GM12878 (cell line): ENCODE results near the gene ATXN7L1. TPM values are rescaled to one million over a fixed set of nuclear protein-coding genes. Genes with fewer than 3 reads are reported as not detected.

ENCODE experiments used
- ATAC-seq: fragments of 200-7000 bp; cut with Tn5 transposase; 3 replicates; pipeline ENCODE4 v1.9.1; 2020; ENCODE audit warnings: mild to moderate bottlenecking, moderate library complexity
- BruUV-seq: library from RNA; stranded (reverse); fragments of 400-500 nt; replicated peaks from 2 replicates; lab custom pipeline; 2021; lab: Mats Ljungman, UMichigan
- CTCF ChIA-PET: fragments of 300-600 bp; sonication (Branson Sonifier 250); formaldehyde crosslinking; extraction: SDS; loops from one replicate; lab custom pipeline; 2021; ENCODE audit warnings: inconsistent platforms; lab: Yijun Ruan, JAX
- POLR2A ChIA-PET: fragments of 350-600 bp; formaldehyde crosslinking; extraction: SDS; loops from one replicate; lab custom pipeline; 2021; ENCODE audit warnings: inconsistent platforms; lab: Charles Lee
- RAD21 ChIA-PET: fragments of 300-600 bp; sonication (Branson Sonifier 250); formaldehyde crosslinking; loops from one replicate; lab custom pipeline; 2023; ENCODE audit warnings: antibody characterized with exemption; ENCODE audit not compliant: unreplicated experiment; lab: Charles Lee
- SMC1A ChIA-PET: fragments of 300-600 bp; sonication (Branson Sonifier 250); formaldehyde crosslinking; loops from one replicate; lab custom pipeline; 2023; ENCODE audit not compliant: unreplicated experiment, uncharacterized antibody; lab: Charles Lee
- DNase-seq: peaks from one replicate; pipeline ENCODE4 v3.0.0-alpha.2; 2011; ENCODE audit warnings: low read depth, low spot score
- FAIRE-seq: peaks from 3 replicates; lab custom pipeline; 2011; peaks lifted over from hg19 to GRCh38; lab: Jason Lieb, UNC
- H2AFZ ChIP-seq: 2 replicates; pipeline ENCODE4 v1.6.0; 2011; ENCODE audit warnings: low read depth, low read length, control low read depth; ENCODE audit not compliant: control insufficient read depth
- H3K27ac ChIP-seq: 2 replicates; pipeline ENCODE4 v1.5.1; 2011; ENCODE audit warnings: control low read depth; ENCODE audit not compliant: control insufficient read depth, insufficient read depth
- H3K27me3 ChIP-seq, 2 experiments: replicated peaks in 1 of 2; 2 replicates each; pipeline versions ENCODE4 v1.6.0 to v1.6.1; 2011; ENCODE audit warnings: low read length in 1 of 2; ENCODE audit not compliant: control insufficient read depth in 2 of 2, insufficient read depth in 2 of 2
- H3K36me3 ChIP-seq, 2 experiments: 2 replicates each; pipeline ENCODE4 v1.5.1; 2011; ENCODE audit warnings: low read length in 1 of 2; ENCODE audit not compliant: control insufficient read depth in 2 of 2, insufficient read depth in 2 of 2
- H3K4me1 ChIP-seq: 2 replicates; pipeline ENCODE4 v1.6.1; 2011; ENCODE audit warnings: mild to moderate bottlenecking, low read length, moderate library complexity, mixed read lengths; ENCODE audit not compliant: control insufficient read depth, insufficient read depth
- H3K4me2 ChIP-seq: 2 replicates; pipeline ENCODE4 v1.6.0; 2011; ENCODE audit warnings: control low read depth; ENCODE audit not compliant: control insufficient read depth, insufficient read depth
- H3K4me3 ChIP-seq: fragments of 200-600 bp; sonication (generic); 2 replicates; pipeline ENCODE4 v1.5.1; 2016
- H3K79me2 ChIP-seq: 2 replicates; pipeline ENCODE4 v1.6.0; 2011; ENCODE audit warnings: low read length; ENCODE audit not compliant: control insufficient read depth, insufficient read depth
- H3K9ac ChIP-seq: 2 replicates; pipeline ENCODE4 v1.8.0; 2011; ENCODE audit warnings: low read length, control low read depth, mixed read lengths; ENCODE audit not compliant: control insufficient read depth, insufficient read depth
- H3K9me3 ChIP-seq: replicated peaks from 3 replicates; pipeline ENCODE4 v1.5.1; 2011; ENCODE audit warnings: mild to moderate bottlenecking, low read length; ENCODE audit not compliant: control insufficient read depth, insufficient read depth
- H4K20me1 ChIP-seq: 2 replicates; pipeline ENCODE4 v1.6.0; 2011; ENCODE audit not compliant: control insufficient read depth, insufficient read depth
- BCL3 ChIP-seq: IDR thresholded peaks from 2 replicates; pipeline ENCODE4 v1.6.1; 2011; ENCODE audit warnings: borderline replicate concordance, low read depth, mild to moderate bottlenecking, moderate library complexity, low read length; ENCODE audit not compliant: insufficient read depth, poor library complexity, severe bottlenecking
- GATAD2B ChIP-seq: fragments of 450-650 bp; conservative IDR thresholded peaks from 2 replicates; pipeline ENCODE4 v1.6.1; 2017; ENCODE audit warnings: low read depth, mild to moderate bottlenecking, moderate library complexity
- KLF5 ChIP-seq: fragments of 450-650 bp; IDR thresholded peaks from 2 replicates; pipeline ENCODE4 v1.6.1; 2014; ENCODE audit warnings: mild to moderate bottlenecking; ENCODE audit not compliant: partially characterized antibody
- NRF1 ChIP-seq: conservative IDR thresholded peaks from 2 replicates; pipeline ENCODE4 v1.6.1; 2011; ENCODE audit warnings: mild to moderate bottlenecking, low read depth, low read length, improper control_type of control experiment
- PRDM15 ChIP-seq: fragments of 450-650 bp; formaldehyde crosslinking; IDR thresholded peaks from 2 replicates; pipeline ENCODE4 v1.4.0; 2020; ENCODE audit warnings: mild to moderate bottlenecking, moderate library complexity
- RAD21 ChIP-seq: IDR thresholded peaks from 2 replicates; pipeline ENCODE4 v1.6.1; 2011; ENCODE audit warnings: mild to moderate bottlenecking, low read depth, low read length, moderate library complexity; ENCODE audit not compliant: insufficient read depth
- RB1 ChIP-seq: fragments of 450-650 bp; formaldehyde crosslinking; IDR thresholded peaks from 2 replicates; pipeline ENCODE4 v1.6.1; 2017; ENCODE audit warnings: mild to moderate bottlenecking, borderline replicate concordance
- RFX5 ChIP-seq: IDR thresholded peaks from 2 replicates; pipeline ENCODE4 v1.6.1; 2011; ENCODE audit warnings: low read depth, low read length, improper control_type of control experiment
- ZNF592 ChIP-seq: fragments of 450-650 bp; IDR thresholded peaks from 2 replicates; pipeline ENCODE4 v1.6.1; 2017; ENCODE audit warnings: mild to moderate bottlenecking, moderate library complexity
- WGBS: methylation state at CpG from one replicate; pipeline ENCODE4 v1.1.6; 2016; ENCODE audit warnings: low lambda C conversion rate; ENCODE audit not compliant: insufficient replicate concordance, insufficient coverage; ENCODE audit errors: missing lambda C conversion rate; 5-methylcytosine and 5-hydroxymethylcytosine counted together
- in situ Hi-C: fragments of 300-500 bp; cut with MboI; formaldehyde crosslinking; loops from 9 replicates; pipeline ENCODE4 v1.14.3; 2018; ENCODE audit warnings: mixed read lengths
- intact Hi-C: fragments of 100-400 bp; cut with micrococcal nuclease; formaldehyde crosslinking; loops from one replicate; pipeline ENCODE4 v1.14.2; 2022; ENCODE audit not compliant: unreplicated experiment
- polyA plus RNA-seq, 11 experiments: library from polyadenylated mRNA; depleted of rRNA in 4 of 11; unstranded in 6 of 11; stranded (reverse) in 5 of 11; fragments of >200 nt; fragmentation: Nextera tagmentation in 4 of 11; fragmentation: Illumina TruSeq in 1 of 11; extraction: Ambion mirVana in 4 of 11; extraction: Trizol in 1 of 11; gene quantifications; 1 replicate in 1 of 11; 2 replicates in 10 of 11; pipeline versions ENCODE4 v1.2.1 to v1.2.3, GENCODE V29; 2011 to 2016; ENCODE audit warnings: inconsistent platforms in 2 of 11, missing spikeins in 2 of 11, low read depth in 1 of 11
- total RNA-seq, 4 experiments: library from RNA; depleted of rRNA in 3 of 4; stranded (reverse); fragments of >200 nt in 3 of 4; fragmentation: Illumina TruSeq in 1 of 4; extraction: Trizol in 1 of 4; gene quantifications; 2 replicates each; pipeline versions ENCODE4 v1.2.1 to v1.2.3, GENCODE V29; 2013 to 2021
- TF ChIP-seq, protein P1 (sequence below), 3 experiments: IDR thresholded peaks in 2 of 3; conservative IDR thresholded peaks in 1 of 3; 2 replicates each; pipeline ENCODE4 v1.5.1; 2011; ENCODE audit warnings: low read depth in 3 of 3, low read length in 3 of 3, mild to moderate bottlenecking in 3 of 3, control low read depth in 2 of 3, moderate library complexity in 2 of 3, inconsistent platforms in 1 of 3, mixed read lengths in 1 of 3; ENCODE audit not compliant: control insufficient read depth in 2 of 3, insufficient read depth in 1 of 3; ENCODE audit errors: extremely low read depth in 1 of 3

The ATXN7L1 gene
- total and polyA plus RNA-seq, 10 of the 15 experiments (the other 5 are each of a cell fraction or from before 2014, with no cell fraction given), result 0.40 to 2.9 (median 1.2) TPM

GRCh38 chr7:105580022-105580740 is 296.2 kb downstream of the ATXN7L1 start:
- no peak for ATAC-seq
- 93% methylated on average over 22 of the region's 22 CpGs for WGBS
- Histone ChIP-seq H3K27ac (no peak overlapping the region), H3K27me3 (no peaks in the 10 kb centered on the region), H4K20me1 (no peaks in the 10 kb centered on the region), H3K4me3 (no peak overlapping the region), H3K79me2 (no peaks in the 10 kb centered on the region), H3K36me3 (no peaks in the 10 kb centered on the region), H3K9me3 (no peaks in the 10 kb centered on the region; the same call in 2 of the 3 replicates), H2AFZ (no peak overlapping the region), H3K9ac (no peak overlapping the region), H3K4me2 (no peak overlapping the region), H3K4me1 (no peaks in the 10 kb centered on the region)
- SMC1A ChIA-PET, result interaction anchor here (1.4 kb wide), 1 partner anchor 48 kb away, joined by 4 read pairs; the partner anchor contains the start of gene RINT1
- no peak for DNase-seq
- no peak for FAIRE-seq
- intact Hi-C loops (no loop called here), in situ Hi-C loops (no loop called here)
- POLR2A ChIA-PET, result no interaction called here
- no TSS peak for BruUV-seq
- CTCF ChIA-PET, result interaction anchor here (0.6 to 1.5 kb wide), 3 partner anchors 8 to 48 kb away, joined by 3 to 6 read pairs (median 4); partner anchors contain the start of gene RINT1
- RAD21 ChIA-PET, result no interaction called here
- TF ChIP-seq, protein P1, sequence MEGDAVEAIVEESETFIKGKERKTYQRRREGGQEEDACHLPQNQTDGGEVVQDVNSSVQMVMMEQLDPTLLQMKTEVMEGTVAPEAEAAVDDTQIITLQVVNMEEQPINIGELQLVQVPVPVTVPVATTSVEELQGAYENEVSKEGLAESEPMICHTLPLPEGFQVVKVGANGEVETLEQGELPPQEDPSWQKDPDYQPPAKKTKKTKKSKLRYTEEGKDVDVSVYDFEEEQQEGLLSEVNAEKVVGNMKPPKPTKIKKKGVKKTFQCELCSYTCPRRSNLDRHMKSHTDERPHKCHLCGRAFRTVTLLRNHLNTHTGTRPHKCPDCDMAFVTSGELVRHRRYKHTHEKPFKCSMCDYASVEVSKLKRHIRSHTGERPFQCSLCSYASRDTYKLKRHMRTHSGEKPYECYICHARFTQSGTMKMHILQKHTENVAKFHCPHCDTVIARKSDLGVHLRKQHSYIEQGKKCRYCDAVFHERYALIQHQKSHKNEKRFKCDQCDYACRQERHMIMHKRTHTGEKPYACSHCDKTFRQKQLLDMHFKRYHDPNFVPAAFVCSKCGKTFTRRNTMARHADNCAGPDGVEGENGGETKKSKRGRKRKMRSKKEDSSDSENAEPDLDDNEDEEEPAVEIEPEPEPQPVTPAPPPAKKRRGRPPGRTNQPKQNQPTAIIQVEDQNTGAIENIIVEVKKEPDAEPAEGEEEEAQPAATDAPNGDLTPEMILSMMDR (IDR thresholded peaks at IDR 0.05 in 2 of 3, conservative IDR thresholded peaks at IDR 0.05 in 1 of 3; ENCODE audit: control insufficient read depth in 2 of 3, extremely low read depth in 1 of 3, insufficient read depth in 1 of 3, low read depth in 3 of 3, low read length in 3 of 3), result no peak
- TF ChIP-seq RAD21, result no peak
- no peak for TF ChIP-seq KLF5
- TF ChIP-seq ZNF592, result no peak
- TF ChIP-seq RFX5, result no peak
- TF ChIP-seq GATAD2B, result no peak
- TF ChIP-seq PRDM15, result no peak
- TF ChIP-seq RB1, result no peak
- TF ChIP-seq BCL3, result no peak
- no peak for TF ChIP-seq NRF1
